ENCODE data around the gene KRT84.

Gene KRT84

DNA sequence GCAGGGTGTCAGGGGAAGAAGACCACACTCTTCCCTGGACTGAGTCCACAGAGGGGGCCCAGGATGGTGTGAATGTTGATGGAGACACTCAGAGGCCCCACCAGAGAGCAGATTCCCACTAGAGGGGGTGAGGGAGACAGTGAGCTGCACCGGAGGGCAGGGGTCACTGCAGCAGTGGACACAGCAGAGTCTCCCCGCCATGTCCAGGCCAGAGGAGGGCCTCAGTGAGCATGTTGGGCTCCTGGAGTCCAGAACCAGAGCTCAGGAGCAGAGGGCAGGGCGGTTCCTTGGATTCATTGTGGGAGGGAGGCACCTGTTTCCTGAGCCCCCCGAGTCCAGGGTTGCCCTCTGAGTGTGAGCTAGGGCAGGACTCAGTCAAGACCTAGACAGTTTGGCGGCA is 22.5 kb upstream of the KRT84 start:
- DNase-seq (ENCODE audit: insufficient read length): no peak
- no peak for TF ChIP-seq POLR2AphosphoS5 (IDR thresholded peaks at IDR 0.05; ENCODE audit: low read depth, low read length)
- FAIRE-seq: no peak

GRCh38 chr12:52405922-52406385 is 20.5 kb upstream of the KRT84 start, which contains the start of gene KRT82:
Gene KRT82, minus strand, starts transcription at chr12:52406335. Its CDS starts 58 bp downstream, at chr12:52406277.
- TF ChIP-seq POLR2A (IDR thresholded peaks at IDR 0.05; ENCODE audit: low read depth, low read length): no peak
- TF ChIP-seq TAF1 (IDR thresholded peaks at IDR 0.05; ENCODE audit: borderline replicate concordance, low read depth, low read length): no peak
- TF ChIP-seq POLR2AphosphoS5 (IDR thresholded peaks at IDR 0.05; ENCODE audit: low read depth, low read length): no peak
- FAIRE-seq (no peak), DNase-seq (ENCODE audit: insufficient read length) (no peak)

DNA sequence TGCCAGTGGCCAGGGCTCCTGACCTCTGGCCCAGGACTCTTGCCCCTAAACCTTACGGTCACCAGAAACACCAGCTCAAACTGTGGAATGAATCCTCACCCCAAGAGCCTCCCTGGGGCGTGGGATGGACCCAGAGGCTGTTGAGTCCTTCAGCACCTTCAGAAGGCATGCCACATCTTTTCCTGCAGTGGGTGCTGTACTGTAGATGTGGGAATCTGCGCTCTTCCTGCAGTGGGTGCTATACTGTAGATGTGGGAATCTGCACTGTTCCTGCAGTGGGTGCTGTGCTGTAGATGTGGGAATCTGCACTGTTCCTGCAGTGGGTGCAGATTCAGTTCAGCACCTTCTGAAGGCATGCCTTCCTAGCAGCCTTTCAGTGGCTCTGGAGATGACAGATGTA is 19.5 kb upstream of the KRT84 start:
- TF ChIP-seq POLR2A (IDR thresholded peaks at IDR 0.05; ENCODE audit: low read depth, low read length) (no peak), TAF1 (IDR thresholded peaks at IDR 0.05; ENCODE audit: borderline replicate concordance, low read depth, low read length) (no peak), POLR2AphosphoS5 (IDR thresholded peaks at IDR 0.05; ENCODE audit: low read depth, low read length) (no peak)
- DNase-seq (ENCODE audit: insufficient read length): no peak
- no peak for FAIRE-seq

GRCh38 chr12:52403561-52403960 is 18.1 kb upstream of the KRT84 start:
- DNase-seq (ENCODE audit: insufficient read length) (no peak), FAIRE-seq (no peak)
- TF ChIP-seq TAF1 (IDR thresholded peaks at IDR 0.05; ENCODE audit: borderline replicate concordance, low read depth, low read length) (no peak), POLR2AphosphoS5 (IDR thresholded peaks at IDR 0.05; ENCODE audit: low read depth, low read length) (no peak), POLR2A (IDR thresholded peaks at IDR 0.05; ENCODE audit: low read depth, low read length) (no peak)

DNA sequence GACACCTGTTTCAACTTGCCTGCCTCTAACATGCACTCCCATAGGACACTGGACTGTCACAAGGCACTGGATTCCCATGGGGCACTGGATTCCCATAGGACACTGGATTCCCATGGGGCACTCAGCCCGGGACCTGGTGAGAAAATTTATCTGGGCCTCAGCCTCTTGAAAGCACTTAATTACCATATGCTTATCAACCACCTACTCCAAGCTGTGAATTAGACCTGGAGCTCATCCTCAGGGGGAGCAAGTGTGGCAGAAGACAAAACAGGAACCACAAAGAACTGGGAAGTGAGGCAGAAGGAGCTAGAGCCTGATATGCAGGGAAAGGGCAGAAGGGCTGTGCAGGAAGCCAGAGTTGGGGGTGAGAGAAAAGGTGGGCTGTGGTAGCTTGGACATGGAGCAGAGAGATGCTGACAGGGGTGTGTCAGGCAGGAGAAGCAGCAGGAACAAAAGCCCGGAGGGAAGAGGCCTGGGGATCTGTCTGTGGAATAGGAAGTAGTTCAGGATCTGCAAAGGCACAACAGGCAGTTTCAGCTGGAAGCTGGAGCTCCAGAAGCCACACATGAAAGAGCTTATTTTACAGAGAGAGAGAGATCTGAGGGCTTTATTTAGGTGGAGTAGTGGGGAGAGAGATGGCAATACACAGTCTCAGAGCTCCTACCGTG is 17.6 kb upstream of the KRT84 start:
- no peak for DNase-seq (ENCODE audit: insufficient read length)
- FAIRE-seq: no peak
- TF ChIP-seq POLR2A (IDR thresholded peaks at IDR 0.05; ENCODE audit: low read depth, low read length) (no peak), POLR2AphosphoS5 (IDR thresholded peaks at IDR 0.05; ENCODE audit: low read depth, low read length) (no peak), TAF1 (IDR thresholded peaks at IDR 0.05; ENCODE audit: borderline replicate concordance, low read depth, low read length) (no peak)

- DNase-seq (ENCODE audit: insufficient read length): no peak
- TF ChIP-seq TAF1 (IDR thresholded peaks at IDR 0.05; ENCODE audit: borderline replicate concordance, low read depth, low read length): no peak
- TF ChIP-seq POLR2AphosphoS5 (IDR thresholded peaks at IDR 0.05; ENCODE audit: low read depth, low read length): no peak
- TF ChIP-seq POLR2A (IDR thresholded peaks at IDR 0.05; ENCODE audit: low read depth, low read length): no peak
- FAIRE-seq: no peak
These were observed 16.9 kb upstream of the KRT84 start for GRCh38 chr12:52402377-52402776.

GRCh38 chr12:52401926-52402325 is 16.5 kb upstream of the KRT84 start:
- DNase-seq (ENCODE audit: insufficient read length) (no peak), FAIRE-seq (no peak)

GRCh38 chr12:52401526-52401925 is 16.1 kb upstream of the KRT84 start:
- FAIRE-seq: no peak

More at GRCh38 chr12:52401926-52402325, 16.5 kb upstream of the KRT84 start:
- TF ChIP-seq POLR2A (IDR thresholded peaks at IDR 0.05; ENCODE audit: low read depth, low read length) (no peak), TAF1 (IDR thresholded peaks at IDR 0.05; ENCODE audit: borderline replicate concordance, low read depth, low read length) (no peak), POLR2AphosphoS5 (IDR thresholded peaks at IDR 0.05; ENCODE audit: low read depth, low read length) (no peak)

DNA sequence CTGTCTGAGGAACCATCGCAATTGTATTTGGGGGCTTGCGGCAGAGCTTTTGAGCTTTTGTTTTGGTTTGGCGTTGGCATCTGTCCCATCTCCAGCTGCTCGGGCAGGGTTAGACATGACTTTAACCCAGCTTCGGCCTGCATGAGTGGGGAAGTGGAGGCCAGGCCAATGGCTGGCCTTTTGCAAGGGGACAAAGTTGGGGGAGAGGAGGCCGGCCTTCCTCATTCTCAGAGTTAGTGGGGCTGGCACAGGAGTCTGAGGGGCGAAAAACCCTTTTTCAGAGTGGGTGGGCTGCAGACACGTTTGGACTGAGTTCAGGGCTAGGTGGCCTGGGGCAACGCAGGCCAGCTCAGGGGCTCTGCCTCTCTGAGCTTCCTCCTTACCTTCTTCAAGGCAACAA is 15.5 kb upstream of the KRT84 start:
- DNase-seq (ENCODE audit: insufficient read length) (no peak), FAIRE-seq (no peak)
- no peak for TF ChIP-seq POLR2A (IDR thresholded peaks at IDR 0.05; ENCODE audit: low read depth, low read length)
- no peak for TF ChIP-seq POLR2AphosphoS5 (IDR thresholded peaks at IDR 0.05; ENCODE audit: low read depth, low read length)
- no peak for TF ChIP-seq TAF1 (IDR thresholded peaks at IDR 0.05; ENCODE audit: borderline replicate concordance, low read depth, low read length)

More at GRCh38 chr12:52401526-52401925, 16.1 kb upstream of the KRT84 start:
- TF ChIP-seq POLR2AphosphoS5 (IDR thresholded peaks at IDR 0.05; ENCODE audit: low read depth, low read length): no peak
- TF ChIP-seq TAF1 (IDR thresholded peaks at IDR 0.05; ENCODE audit: borderline replicate concordance, low read depth, low read length): no peak
- no peak for TF ChIP-seq POLR2A (IDR thresholded peaks at IDR 0.05; ENCODE audit: low read depth, low read length)
- no peak for DNase-seq (ENCODE audit: insufficient read length)

GRCh38 chr12:52399756-52400155 is 14.3 kb upstream of the KRT84 start:
- FAIRE-seq: no peak
- no peak for DNase-seq (ENCODE audit: insufficient read length)
- TF ChIP-seq POLR2A (IDR thresholded peaks at IDR 0.05; ENCODE audit: low read depth, low read length) (no peak), POLR2AphosphoS5 (IDR thresholded peaks at IDR 0.05; ENCODE audit: low read depth, low read length) (no peak), TAF1 (IDR thresholded peaks at IDR 0.05; ENCODE audit: borderline replicate concordance, low read depth, low read length) (no peak)

- FAIRE-seq: no peak
- DNase-seq (ENCODE audit: insufficient read length): no peak
- TF ChIP-seq TAF1 (IDR thresholded peaks at IDR 0.05; ENCODE audit: borderline replicate concordance, low read depth, low read length) (no peak), POLR2A (IDR thresholded peaks at IDR 0.05; ENCODE audit: low read depth, low read length) (no peak), POLR2AphosphoS5 (IDR thresholded peaks at IDR 0.05; ENCODE audit: low read depth, low read length) (no peak)
These were observed 12.7 kb upstream of the KRT84 start for GRCh38 chr12:52398176-52398575.

DNA sequence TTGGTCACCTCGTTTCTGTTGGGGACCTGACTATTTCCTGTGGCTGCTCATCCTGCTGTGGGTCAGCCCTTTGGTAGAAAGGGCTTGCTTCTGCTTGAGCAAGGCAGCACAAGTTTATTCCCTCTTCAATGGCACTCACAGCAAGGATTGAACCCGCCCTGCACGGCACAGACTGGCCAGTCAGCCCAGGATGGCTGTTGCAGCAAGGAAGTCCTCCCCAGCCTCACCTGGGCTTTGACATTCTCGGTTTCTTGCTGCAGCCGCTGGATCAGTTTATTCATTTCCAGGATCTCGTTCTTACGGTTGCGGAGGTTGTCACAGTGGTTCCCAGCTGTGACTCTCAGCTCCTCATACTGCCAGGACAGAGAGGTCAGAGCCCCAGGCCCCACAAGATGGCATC is 11.2 kb upstream of the KRT84 start:
- FAIRE-seq (no peak), DNase-seq (ENCODE audit: insufficient read length) (no peak)
- TF ChIP-seq TAF1 (IDR thresholded peaks at IDR 0.05; ENCODE audit: borderline replicate concordance, low read depth, low read length) (no peak), POLR2A (IDR thresholded peaks at IDR 0.05; ENCODE audit: low read depth, low read length) (no peak), POLR2AphosphoS5 (IDR thresholded peaks at IDR 0.05; ENCODE audit: low read depth, low read length) (no peak)
